Measurements from ENCODE around the gene ABCA2. TPM values are rescaled to one million over a fixed set of nuclear protein-coding genes. Genes with fewer than 3 reads are reported as not detected.

The ABCA2 gene
- total and polyA plus RNA-seq, 2 experiments from 2014 or later, result 7.0 to 16.0 TPM

DNA sequence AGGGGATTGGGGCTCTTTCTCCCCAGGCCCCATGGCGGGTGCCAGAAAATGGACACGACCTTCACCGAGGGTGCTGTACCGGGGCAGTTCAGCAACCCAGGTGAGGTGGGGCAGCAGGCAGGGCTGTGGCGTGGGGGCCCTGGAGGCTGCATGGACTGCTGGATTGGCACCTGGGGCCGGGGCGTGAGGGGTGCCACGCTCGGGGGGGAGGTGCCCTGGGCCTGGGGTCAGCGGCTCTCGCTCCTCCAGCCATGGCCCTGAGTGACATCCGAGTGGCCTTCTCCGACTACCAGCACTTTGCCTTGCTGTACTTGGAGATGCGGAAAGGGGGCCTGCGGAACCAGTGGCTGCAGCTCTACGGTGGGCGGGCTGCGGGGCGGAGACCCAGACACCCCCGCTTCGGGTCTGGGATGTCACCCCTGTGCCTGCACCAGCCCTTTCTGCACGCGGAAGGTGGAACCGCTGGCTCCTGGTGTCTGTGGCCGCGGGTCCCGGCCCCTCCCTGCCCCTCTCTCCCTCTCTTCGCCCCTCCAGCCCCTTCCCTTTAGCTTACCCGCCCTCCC lies 43.5 kb downstream of the ABCA2 start:
- Histone ChIP-seq H3K79me2 (replicated peaks; ENCODE audit: insufficient read depth) (no peaks in the 10 kb centered on the region), H3K4me3 (peak overlapping the region; percentile 68), H3K36me3 (ENCODE audit: insufficient read depth) (no peaks in the 10 kb centered on the region), H3K27ac (ENCODE audit: low read depth) (no peak overlapping the region), H3K4me1 (ENCODE audit: insufficient read depth) (peaks cover 3% of the 10 kb centered on the region; the same call in 1 of the 2 replicates), H4K20me1 (replicated peaks; ENCODE audit: insufficient read depth) (no peaks in the 10 kb centered on the region), H3K27me3 (ENCODE audit: insufficient read depth) (peaks cover 39% of the 10 kb centered on the region), H2AFZ (peak overlapping the region; percentile 94), H3F3A (replicated peaks; ENCODE audit: low read depth) (no peaks in the 10 kb centered on the region), H3K4me2 (peak overlapping the region; percentile 93), H3K9me2 (ENCODE audit: insufficient read depth) (no peaks in the 10 kb centered on the region)
- Mint-ChIP-seq H3K27me3 (ENCODE audit: insufficient read depth, low read depth, poor library complexity) (peaks cover 22% of the 10 kb centered on the region), H3K4me1 (no peaks in the 10 kb centered on the region; the same call in 2 of the 3 replicates), H3K4me3 (peak overlapping the region; percentile 46; the same call in 2 of the 3 replicates), H3K27ac (no peak overlapping the region), H3K36me3 (ENCODE audit: low read depth) (no peaks in the 10 kb centered on the region; the same call in 2 of the 3 replicates), H3K9me3 (no peaks in the 10 kb centered on the region)
- TF ChIP-seq ZNF331 (CRISPR knock-in tag; IDR thresholded peaks at IDR 0.05; ENCODE audit: low read depth) (no peak), ZNF462 (CRISPR knock-in tag; IDR thresholded peaks at IDR 0.05) (no peak)
- TF ChIP-seq, protein P1, sequence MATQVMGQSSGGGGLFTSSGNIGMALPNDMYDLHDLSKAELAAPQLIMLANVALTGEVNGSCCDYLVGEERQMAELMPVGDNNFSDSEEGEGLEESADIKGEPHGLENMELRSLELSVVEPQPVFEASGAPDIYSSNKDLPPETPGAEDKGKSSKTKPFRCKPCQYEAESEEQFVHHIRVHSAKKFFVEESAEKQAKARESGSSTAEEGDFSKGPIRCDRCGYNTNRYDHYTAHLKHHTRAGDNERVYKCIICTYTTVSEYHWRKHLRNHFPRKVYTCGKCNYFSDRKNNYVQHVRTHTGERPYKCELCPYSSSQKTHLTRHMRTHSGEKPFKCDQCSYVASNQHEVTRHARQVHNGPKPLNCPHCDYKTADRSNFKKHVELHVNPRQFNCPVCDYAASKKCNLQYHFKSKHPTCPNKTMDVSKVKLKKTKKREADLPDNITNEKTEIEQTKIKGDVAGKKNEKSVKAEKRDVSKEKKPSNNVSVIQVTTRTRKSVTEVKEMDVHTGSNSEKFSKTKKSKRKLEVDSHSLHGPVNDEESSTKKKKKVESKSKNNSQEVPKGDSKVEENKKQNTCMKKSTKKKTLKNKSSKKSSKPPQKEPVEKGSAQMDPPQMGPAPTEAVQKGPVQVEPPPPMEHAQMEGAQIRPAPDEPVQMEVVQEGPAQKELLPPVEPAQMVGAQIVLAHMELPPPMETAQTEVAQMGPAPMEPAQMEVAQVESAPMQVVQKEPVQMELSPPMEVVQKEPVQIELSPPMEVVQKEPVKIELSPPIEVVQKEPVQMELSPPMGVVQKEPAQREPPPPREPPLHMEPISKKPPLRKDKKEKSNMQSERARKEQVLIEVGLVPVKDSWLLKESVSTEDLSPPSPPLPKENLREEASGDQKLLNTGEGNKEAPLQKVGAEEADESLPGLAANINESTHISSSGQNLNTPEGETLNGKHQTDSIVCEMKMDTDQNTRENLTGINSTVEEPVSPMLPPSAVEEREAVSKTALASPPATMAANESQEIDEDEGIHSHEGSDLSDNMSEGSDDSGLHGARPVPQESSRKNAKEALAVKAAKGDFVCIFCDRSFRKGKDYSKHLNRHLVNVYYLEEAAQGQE (IDR thresholded peaks at IDR 0.05; ENCODE audit: unreplicated experiment), result no peak
- TF ChIP-seq, protein P2, sequence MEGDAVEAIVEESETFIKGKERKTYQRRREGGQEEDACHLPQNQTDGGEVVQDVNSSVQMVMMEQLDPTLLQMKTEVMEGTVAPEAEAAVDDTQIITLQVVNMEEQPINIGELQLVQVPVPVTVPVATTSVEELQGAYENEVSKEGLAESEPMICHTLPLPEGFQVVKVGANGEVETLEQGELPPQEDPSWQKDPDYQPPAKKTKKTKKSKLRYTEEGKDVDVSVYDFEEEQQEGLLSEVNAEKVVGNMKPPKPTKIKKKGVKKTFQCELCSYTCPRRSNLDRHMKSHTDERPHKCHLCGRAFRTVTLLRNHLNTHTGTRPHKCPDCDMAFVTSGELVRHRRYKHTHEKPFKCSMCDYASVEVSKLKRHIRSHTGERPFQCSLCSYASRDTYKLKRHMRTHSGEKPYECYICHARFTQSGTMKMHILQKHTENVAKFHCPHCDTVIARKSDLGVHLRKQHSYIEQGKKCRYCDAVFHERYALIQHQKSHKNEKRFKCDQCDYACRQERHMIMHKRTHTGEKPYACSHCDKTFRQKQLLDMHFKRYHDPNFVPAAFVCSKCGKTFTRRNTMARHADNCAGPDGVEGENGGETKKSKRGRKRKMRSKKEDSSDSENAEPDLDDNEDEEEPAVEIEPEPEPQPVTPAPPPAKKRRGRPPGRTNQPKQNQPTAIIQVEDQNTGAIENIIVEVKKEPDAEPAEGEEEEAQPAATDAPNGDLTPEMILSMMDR (conservative IDR thresholded peaks at IDR 0.05; ENCODE audit: low read depth in 2 of 2), result no peak
- ATAC-seq (peak; percentile 42), DNase-seq (ENCODE audit: low spot score) (peak; percentile 59)
